ENCODE results near the gene TIMP3.
A peak's percentile ranks its signal among the peaks of the same experiment; 100 is the strongest.

The TIMP3 gene

DNA sequence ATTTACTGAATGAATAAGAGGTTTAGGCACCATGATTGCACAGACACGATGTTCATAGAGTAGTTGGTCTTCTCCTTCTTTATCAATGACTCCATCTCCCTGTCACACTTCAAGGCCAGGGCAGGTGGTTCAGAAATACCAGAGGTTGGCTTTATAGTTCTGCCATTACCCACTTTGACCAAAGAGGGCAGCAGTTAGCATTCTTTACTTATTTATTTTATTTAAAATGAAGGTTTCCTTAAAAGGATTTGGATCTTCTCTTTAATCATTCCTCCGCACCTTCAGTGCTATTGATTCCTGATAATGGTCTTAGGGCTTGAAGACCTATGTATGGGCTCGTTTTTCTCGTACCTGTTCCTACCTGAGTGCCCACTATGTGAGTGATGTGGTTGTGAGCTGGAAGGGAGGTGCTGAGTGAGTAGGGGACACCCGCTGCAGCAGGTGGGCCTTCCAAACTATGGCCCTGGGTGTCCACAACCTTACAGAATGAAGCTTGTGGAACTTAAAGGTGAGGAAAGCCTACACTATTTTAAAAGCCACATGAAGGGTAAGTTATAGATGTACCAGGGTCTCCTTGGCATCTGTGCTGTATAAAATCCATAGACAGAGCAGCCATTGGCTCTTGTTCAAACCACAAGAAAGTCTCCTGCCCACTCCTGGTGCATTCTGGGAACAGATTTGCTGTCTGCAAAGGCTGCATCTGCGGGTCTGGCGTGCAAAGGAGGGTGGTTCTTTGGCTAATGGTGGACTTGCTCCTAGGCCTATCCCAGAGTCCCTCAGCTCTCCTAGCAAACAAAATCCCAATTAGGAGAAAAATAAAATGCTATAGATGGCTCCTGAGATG, 35.0 kb downstream of the TIMP3 start:
- TF ChIP-seq, protein P1, sequence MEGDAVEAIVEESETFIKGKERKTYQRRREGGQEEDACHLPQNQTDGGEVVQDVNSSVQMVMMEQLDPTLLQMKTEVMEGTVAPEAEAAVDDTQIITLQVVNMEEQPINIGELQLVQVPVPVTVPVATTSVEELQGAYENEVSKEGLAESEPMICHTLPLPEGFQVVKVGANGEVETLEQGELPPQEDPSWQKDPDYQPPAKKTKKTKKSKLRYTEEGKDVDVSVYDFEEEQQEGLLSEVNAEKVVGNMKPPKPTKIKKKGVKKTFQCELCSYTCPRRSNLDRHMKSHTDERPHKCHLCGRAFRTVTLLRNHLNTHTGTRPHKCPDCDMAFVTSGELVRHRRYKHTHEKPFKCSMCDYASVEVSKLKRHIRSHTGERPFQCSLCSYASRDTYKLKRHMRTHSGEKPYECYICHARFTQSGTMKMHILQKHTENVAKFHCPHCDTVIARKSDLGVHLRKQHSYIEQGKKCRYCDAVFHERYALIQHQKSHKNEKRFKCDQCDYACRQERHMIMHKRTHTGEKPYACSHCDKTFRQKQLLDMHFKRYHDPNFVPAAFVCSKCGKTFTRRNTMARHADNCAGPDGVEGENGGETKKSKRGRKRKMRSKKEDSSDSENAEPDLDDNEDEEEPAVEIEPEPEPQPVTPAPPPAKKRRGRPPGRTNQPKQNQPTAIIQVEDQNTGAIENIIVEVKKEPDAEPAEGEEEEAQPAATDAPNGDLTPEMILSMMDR (IDR thresholded peaks at IDR 0.05; ENCODE audit: low read depth, low read length), result peak; percentile 60
- no peak for DNase-seq (ENCODE audit: low read depth, low spot score)
- in situ Hi-C loops (cut with HindIII; ENCODE audit: low sequenced_read_pairs), result no loop called here
- no peak overlapping the region for H3K4me3 ChIP-seq (ENCODE audit: low read depth, low read length)

DNA sequence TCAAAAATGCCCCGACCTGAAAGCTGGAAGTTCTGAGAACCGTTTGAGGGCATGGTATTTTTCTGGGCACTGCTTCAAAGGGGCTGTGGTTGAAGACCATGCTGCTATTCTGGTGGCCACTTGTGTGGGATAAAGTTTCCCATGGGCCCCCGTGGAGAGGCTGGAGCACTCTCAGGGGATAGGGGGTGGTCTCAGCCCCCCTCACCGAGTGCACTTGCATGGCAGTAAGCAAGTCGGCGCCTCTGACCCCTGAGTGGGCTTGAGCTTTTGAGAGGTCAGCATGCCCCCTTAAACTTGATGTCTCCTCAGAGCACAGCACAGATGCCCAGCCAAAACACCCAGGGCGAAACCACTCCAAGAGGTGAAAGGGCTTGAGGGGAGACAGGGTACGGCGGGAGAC, 35.6 kb downstream of the TIMP3 start:
- no peak for DNase-seq (ENCODE audit: low read depth, low spot score)
- in situ Hi-C loops (cut with HindIII; ENCODE audit: low sequenced_read_pairs), result no loop called here
- H3K4me3 ChIP-seq (ENCODE audit: low read depth, low read length), result no peak overlapping the region
- TF ChIP-seq, protein P1 (IDR thresholded peaks at IDR 0.05; ENCODE audit: low read depth, low read length), result no peak

DNA sequence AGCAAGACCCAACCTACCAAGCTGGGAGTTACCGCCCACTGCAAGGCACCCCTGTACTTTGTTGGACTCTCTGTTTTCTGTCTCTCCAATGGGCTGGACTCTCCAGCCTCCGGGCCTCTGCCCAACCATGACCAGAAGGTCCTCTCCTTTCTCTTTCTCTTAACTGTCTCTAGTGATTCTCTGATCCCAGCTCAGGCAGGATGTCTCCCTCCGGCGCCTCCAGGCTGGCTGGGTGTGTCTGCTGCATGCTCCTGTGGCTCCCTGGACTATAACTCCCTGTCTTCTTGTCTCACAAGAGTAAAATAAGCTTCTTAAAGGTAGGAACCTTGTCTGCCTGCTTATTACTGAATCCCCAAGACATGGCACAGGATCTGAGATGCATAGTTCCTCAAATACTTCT, 36.3 kb downstream of the TIMP3 start:
- no peak for DNase-seq (ENCODE audit: low read depth, low spot score)
- TF ChIP-seq, protein P1 (IDR thresholded peaks at IDR 0.05; ENCODE audit: low read depth, low read length), result no peak
- no peak overlapping the region for H3K4me3 ChIP-seq (ENCODE audit: low read depth, low read length)
- in situ Hi-C loops (cut with HindIII; ENCODE audit: low sequenced_read_pairs), result no loop called here

DNA sequence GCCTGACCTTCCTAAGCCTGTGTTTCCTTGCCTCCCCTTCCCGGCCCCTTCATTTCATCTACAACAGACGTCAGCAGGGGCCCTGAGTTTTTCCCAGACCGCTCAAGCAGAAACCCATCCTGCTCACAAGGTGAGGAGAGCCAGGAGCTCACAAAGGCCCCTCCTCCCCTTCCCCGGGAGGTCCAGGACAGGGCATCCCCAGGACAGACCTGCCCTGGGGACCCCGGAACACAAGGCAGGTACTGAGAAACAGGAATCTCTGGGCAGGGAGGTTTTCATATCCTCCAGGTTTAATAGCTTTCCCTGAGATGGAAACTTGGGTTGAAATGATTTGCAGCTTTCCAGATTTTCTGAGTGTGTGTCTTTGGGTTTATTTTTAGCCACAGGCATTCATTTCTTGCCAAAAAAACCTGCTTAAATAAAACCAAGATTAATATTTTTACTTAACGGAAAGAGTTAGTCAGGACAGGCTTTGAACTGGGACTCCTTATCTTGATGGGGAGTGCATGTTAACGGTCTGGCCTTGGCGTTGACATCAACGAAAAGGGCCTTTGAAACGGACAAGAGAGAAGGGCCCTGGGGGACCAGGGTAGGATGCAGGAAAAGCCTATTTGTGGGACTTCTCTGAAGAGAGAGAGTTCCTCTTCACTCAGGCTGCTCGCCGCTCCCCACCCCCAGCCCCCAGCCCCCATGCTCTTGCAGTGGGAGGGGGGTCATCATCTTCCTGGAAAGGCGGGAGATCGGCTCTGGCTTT, 38.5 kb downstream of the TIMP3 start:
- in situ Hi-C loops (cut with HindIII; ENCODE audit: low sequenced_read_pairs), result no loop called here
- no peak overlapping the region for H3K4me3 ChIP-seq (ENCODE audit: low read depth, low read length)
- TF ChIP-seq, protein P1 (IDR thresholded peaks at IDR 0.05; ENCODE audit: low read depth, low read length), result no peak
- peak; percentile 48 for DNase-seq (ENCODE audit: low read depth, low spot score)

DNA sequence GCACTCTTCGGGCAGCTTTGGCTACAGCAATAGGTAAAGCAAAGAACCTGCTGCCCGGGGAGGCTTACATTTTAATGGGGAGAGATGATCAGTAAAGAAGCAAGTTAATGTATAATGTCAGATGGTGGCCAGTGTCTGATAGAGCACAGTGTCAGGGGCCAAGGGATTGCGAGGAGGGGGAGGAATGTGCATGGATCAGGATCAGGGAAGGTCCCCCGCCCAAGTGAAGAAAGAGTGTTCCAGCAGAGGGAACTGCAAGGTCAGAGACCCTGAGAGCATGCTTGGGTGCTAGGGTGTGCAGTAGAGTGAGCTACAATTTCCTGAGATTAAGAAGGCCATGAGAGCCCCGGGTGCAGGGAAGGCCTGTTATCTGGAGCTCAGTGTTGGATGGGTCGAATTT, 39.7 kb downstream of the TIMP3 start:
- in situ Hi-C loops (cut with HindIII; ENCODE audit: low sequenced_read_pairs), result no loop called here
- TF ChIP-seq, protein P1 (IDR thresholded peaks at IDR 0.05; ENCODE audit: low read depth, low read length), result no peak
- no peak overlapping the region for H3K4me3 ChIP-seq (ENCODE audit: low read depth, low read length)
- DNase-seq (ENCODE audit: low read depth, low spot score), result no peak

DNA sequence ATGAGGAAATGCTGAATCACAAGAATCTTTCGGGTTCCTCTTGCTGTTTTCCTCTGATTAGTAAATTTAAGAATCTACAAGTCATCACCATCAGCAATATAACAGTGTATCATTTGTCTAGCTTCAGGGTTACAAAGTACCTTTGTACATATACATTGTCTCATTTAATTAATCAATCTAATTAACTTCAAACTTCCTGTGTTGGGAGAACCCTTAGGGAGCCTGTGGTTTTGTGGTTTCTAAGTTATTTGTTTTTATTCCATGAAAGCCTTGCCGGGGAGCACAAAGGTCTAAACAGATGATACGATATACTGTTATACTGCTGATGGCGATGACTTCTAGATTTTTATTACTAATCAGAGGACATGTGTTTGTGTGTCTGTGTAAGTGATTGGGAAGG, 41.0 kb downstream of the TIMP3 start:
- TF ChIP-seq, protein P1 (IDR thresholded peaks at IDR 0.05; ENCODE audit: low read depth, low read length), result no peak
- no peak for DNase-seq (ENCODE audit: low read depth, low spot score)
- H3K4me3 ChIP-seq (ENCODE audit: low read depth, low read length), result no peak overlapping the region
- in situ Hi-C loops (cut with HindIII; ENCODE audit: low sequenced_read_pairs), result no loop called here
